Skeletal muscle satellite cell (primary cell): ENCODE data around the gene GNPDA1.

ENCODE experiments used
- H3K27me3 ChIP-seq: 2 replicates; pipeline ENCODE4 v1.7.0; 2013; ENCODE audit warnings: low read length; ENCODE audit not compliant: control insufficient read depth, insufficient read depth
- H3K36me3 ChIP-seq: 2 replicates; pipeline ENCODE4 v1.7.0; 2013; ENCODE audit warnings: mild to moderate bottlenecking, control low read depth, low read length; ENCODE audit not compliant: insufficient read depth
- H3K4me1 ChIP-seq: 2 replicates; pipeline ENCODE4 v1.7.0; 2013; ENCODE audit warnings: low read length; ENCODE audit not compliant: control insufficient read depth, insufficient read depth
- H3K4me2 ChIP-seq: 2 replicates; pipeline ENCODE4 v1.7.0; 2013; ENCODE audit warnings: mild to moderate bottlenecking, low read length
- H3K4me3 ChIP-seq: 2 replicates; pipeline ENCODE4 v1.7.0; 2013; ENCODE audit warnings: low read length
- H3K9ac ChIP-seq: 2 replicates; pipeline ENCODE4 v1.7.0; 2013; ENCODE audit warnings: mild to moderate bottlenecking, low read depth, low read length, moderate library complexity
- H3K9me3 ChIP-seq: replicated peaks from 2 replicates; pipeline ENCODE4 v1.7.0; 2013; ENCODE audit warnings: mild to moderate bottlenecking, control low read depth, low read length

GNPDA1 gene

GRCh38 chr5:141982626-141983025, 30.2 kb downstream of the GNPDA1 start:
- no peaks in the 10 kb centered on the region for H3K4me1 ChIP-seq
- no peak overlapping the region for H3K9ac ChIP-seq
- no peak overlapping the region for H3K4me2 ChIP-seq
- no peaks in the 10 kb centered on the region for H3K9me3 ChIP-seq
- no peak overlapping the region for H3K4me3 ChIP-seq
- no peaks in the 10 kb centered on the region for H3K27me3 ChIP-seq
- H3K36me3 ChIP-seq = peaks cover 93% of the 10 kb centered on the region

- no peaks in the 10 kb centered on the region for H3K9me3 ChIP-seq
- peaks cover 85% of the 10 kb centered on the region for H3K36me3 ChIP-seq
- peaks cover 14% of the 10 kb centered on the region for H3K4me1 ChIP-seq
- H3K27me3 ChIP-seq = no peaks in the 10 kb centered on the region
- H3K4me3 ChIP-seq = no peak overlapping the region
- H3K4me2 ChIP-seq = no peak overlapping the region
- H3K9ac ChIP-seq = no peak overlapping the region
Measured at GRCh38 chr5:141978389-141978788, 34.4 kb downstream of the GNPDA1 start.

GRCh38 chr5:141976176-141976575, 36.7 kb downstream of the GNPDA1 start:
- H3K36me3 ChIP-seq = peaks cover 68% of the 10 kb centered on the region

GRCh38 chr5:141973871-141974595, 38.8 kb downstream of the GNPDA1 start:
- H3K9me3 ChIP-seq = no peaks in the 10 kb centered on the region
- H3K4me2 ChIP-seq = peak overlapping the region; percentile 52
- H3K4me3 ChIP-seq = no peak overlapping the region
- H3K36me3 ChIP-seq = peaks cover 48% of the 10 kb centered on the region
- no peaks in the 10 kb centered on the region for H3K27me3 ChIP-seq
- peaks cover 25% of the 10 kb centered on the region for H3K4me1 ChIP-seq
- no peak overlapping the region for H3K9ac ChIP-seq

More at GRCh38 chr5:141976176-141976575, 36.7 kb downstream of the GNPDA1 start:
- Histone ChIP-seq H3K4me1 (peaks cover 15% of the 10 kb centered on the region), H3K4me2 (no peak overlapping the region), H3K4me3 (no peak overlapping the region), H3K9me3 (no peaks in the 10 kb centered on the region), H3K9ac (no peak overlapping the region), H3K27me3 (no peaks in the 10 kb centered on the region)

- H3K4me2 ChIP-seq = peak overlapping the region; percentile 100
- no peaks in the 10 kb centered on the region for H3K9me3 ChIP-seq
- peak overlapping the region; percentile 88 for H3K4me3 ChIP-seq
- no peaks in the 10 kb centered on the region for H3K27me3 ChIP-seq
- peaks cover 14% of the 10 kb centered on the region for H3K36me3 ChIP-seq
- peaks cover 34% of the 10 kb centered on the region for H3K4me1 ChIP-seq
- peak overlapping the region; percentile 99 for H3K9ac ChIP-seq
Measured at GRCh38 chr5:141969783-141970771, 42.8 kb downstream of the GNPDA1 start.

- H3K9ac ChIP-seq = peak within 1 kb of the TSS; percentile 99
- no peaks in the 10 kb centered on the region for H3K9me3 ChIP-seq
- peak within 1 kb of the TSS; percentile 88 for H3K4me3 ChIP-seq
- H3K36me3 ChIP-seq = peaks cover 4% of the 10 kb centered on the region
- peaks cover 29% of the 10 kb centered on the region for H3K4me1 ChIP-seq
- H3K27me3 ChIP-seq = no peaks in the 10 kb centered on the region
- peak within 1 kb of the TSS; percentile 100 for H3K4me2 ChIP-seq
Measured at GRCh38 chr5:141968914-141969608, 43.8 kb downstream of the GNPDA1 start, which contains the start of gene RNF14. TSS of gene RNF14 (plus strand) at chr5:141969105. CDS start at chr5:141973589, 4,484 bp downstream.

- H3K4me3 ChIP-seq = no peak overlapping the region
- H3K27me3 ChIP-seq = no peaks in the 10 kb centered on the region
- peaks cover 24% of the 10 kb centered on the region for H3K4me1 ChIP-seq
Measured at GRCh38 chr5:141966963-141967333, 45.9 kb downstream of the GNPDA1 start.

GRCh38 chr5:141966275-141966962, 46.4 kb downstream of the GNPDA1 start:
- no peaks in the 10 kb centered on the region for H3K36me3 ChIP-seq
- no peaks in the 10 kb centered on the region for H3K9me3 ChIP-seq
- peaks cover 24% of the 10 kb centered on the region for H3K4me1 ChIP-seq
- no peak overlapping the region for H3K4me3 ChIP-seq
- no peak overlapping the region for H3K4me2 ChIP-seq
- H3K9ac ChIP-seq = no peak overlapping the region
- no peaks in the 10 kb centered on the region for H3K27me3 ChIP-seq

More at GRCh38 chr5:141966963-141967333, 45.9 kb downstream of the GNPDA1 start:
- H3K9ac ChIP-seq = no peak overlapping the region
- H3K9me3 ChIP-seq = no peaks in the 10 kb centered on the region
- no peak overlapping the region for H3K4me2 ChIP-seq
- H3K36me3 ChIP-seq = peaks cover under 1% of the 10 kb centered on the region

- Histone ChIP-seq H3K4me2 (no peak overlapping the region), H3K27me3 (no peaks in the 10 kb centered on the region), H3K36me3 (no peaks in the 10 kb centered on the region), H3K4me1 (peaks cover 21% of the 10 kb centered on the region), H3K9me3 (no peaks in the 10 kb centered on the region), H3K9ac (no peak overlapping the region), H3K4me3 (no peak overlapping the region)
Measured at GRCh38 chr5:141965071-141965470, 47.8 kb downstream of the GNPDA1 start.

- Histone ChIP-seq H3K9me3 (no peaks in the 10 kb centered on the region), H3K4me3 (no peak overlapping the region), H3K4me2 (no peak overlapping the region), H3K36me3 (no peaks in the 10 kb centered on the region), H3K27me3 (no peaks in the 10 kb centered on the region), H3K4me1 (peaks cover 18% of the 10 kb centered on the region), H3K9ac (no peak overlapping the region)
Measured at GRCh38 chr5:141963701-141964100, 49.1 kb downstream of the GNPDA1 start.
